ENCODE results near the gene ARHGAP42.
A peak's percentile ranks its signal among the peaks of the same experiment; 100 is the strongest.

The ARHGAP42 gene

GRCh38 chr11:100808904-100809491 is 121.9 kb downstream of the ARHGAP42 start:
- DNase-seq = no peak

DNA sequence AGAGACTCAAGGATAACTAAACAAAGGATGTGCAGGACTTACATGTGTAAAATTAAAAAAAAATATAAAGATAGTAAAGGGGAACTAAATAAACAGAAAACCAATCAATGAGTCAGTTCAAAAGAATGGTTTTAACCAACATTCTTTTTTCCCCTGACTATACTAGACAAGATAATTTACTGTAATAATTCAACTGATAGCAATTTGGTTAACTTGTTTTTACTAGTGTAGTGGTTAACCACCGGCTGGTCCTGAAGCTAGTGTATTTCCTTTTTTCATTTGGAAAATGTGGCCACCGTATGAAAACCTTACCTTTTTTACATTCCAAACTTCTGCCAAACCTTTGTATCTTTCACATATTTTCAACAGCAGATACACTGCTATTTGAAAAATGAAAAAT is 123.1 kb downstream of the ARHGAP42 start:
- DNase-seq = no peak

DNA sequence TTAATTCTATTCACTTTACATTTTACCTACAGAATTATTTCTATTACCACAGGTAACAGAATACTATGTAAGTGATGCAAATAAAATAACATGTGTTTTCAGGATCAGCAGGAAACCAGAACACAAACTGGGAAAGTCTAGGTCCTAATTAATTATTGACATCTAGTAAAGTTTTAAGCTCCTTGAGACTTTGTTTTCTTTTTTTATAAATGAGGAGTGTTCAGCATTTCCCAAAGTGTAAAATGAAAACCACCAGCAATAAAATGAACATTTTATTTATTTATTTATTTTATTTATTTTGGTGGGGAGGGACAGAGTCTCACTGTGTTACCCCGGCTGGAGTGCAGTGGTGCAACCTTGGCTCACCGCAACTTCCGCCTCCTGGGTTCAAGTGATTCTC is 123.6 kb downstream of the ARHGAP42 start:
- DNase-seq = no peak

DNA sequence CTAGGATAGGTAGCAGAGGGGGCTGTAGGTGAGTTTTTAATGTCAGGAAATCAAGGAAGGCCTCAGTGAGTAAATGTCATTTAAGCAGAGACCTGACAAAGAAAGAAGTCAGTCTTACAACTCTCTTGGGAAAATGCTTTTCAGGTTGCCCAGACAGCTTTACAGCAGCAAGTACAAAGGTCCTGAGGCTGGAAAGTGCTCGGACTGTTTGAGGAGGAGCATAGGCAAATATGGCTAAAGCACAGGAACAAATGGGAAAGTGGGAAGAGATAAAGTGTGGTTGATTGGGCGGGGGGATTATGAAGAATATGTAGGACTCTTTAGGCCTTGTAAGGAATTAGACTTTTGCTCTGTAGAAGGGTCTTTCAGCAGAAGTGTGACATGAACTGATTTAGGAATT is 125.4 kb downstream of the ARHGAP42 start:
- DNase-seq = no peak

DNA sequence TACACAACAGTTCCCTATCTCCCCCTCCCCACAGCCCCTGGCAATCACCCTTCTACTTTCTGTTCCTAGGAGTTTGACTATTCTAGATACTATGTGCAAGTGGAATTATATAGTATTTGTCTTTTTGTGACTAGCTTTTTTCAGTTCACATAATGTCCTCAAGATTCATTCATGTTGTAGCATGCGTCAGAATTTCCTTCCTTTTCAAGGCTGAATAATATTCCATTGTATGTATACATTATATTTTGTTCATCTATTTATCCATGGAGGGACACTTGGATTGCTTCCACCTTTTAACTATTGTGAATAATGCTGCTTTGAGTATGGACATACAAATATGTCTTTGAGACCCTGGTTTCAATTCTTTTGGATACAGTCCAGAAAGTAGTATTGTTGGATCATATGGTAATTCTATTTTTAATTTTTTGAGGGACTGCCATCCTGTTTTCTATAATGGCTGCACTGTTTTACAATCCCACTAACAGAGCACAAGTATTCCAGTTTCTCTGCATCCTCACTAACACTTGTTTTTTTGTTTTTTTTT is 128.8 kb downstream of the ARHGAP42 start:
- DNase-seq = no peak

GRCh38 chr11:100816823-100817222 is 129.7 kb downstream of the ARHGAP42 start:
- no peak for DNase-seq

DNA sequence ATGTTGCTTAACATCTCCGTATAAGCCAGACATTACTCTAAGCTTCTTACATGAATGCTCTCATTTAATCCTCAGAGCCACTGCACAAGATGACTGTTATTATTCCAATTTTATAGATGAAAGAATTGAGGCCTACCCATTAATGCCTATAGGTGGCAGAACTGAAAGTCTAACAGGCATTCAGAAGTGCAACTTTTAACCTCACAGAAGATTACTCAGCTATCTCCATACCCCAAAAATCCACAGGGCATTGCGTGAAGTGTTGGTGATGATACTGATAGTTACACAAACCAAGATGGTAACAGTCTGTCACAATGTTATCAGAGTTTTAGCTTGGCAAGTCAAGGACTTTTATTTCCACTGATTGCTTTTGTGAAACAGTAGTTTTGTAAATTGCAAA is 130.5 kb downstream of the ARHGAP42 start:
- DNase-seq = no peak

DNA sequence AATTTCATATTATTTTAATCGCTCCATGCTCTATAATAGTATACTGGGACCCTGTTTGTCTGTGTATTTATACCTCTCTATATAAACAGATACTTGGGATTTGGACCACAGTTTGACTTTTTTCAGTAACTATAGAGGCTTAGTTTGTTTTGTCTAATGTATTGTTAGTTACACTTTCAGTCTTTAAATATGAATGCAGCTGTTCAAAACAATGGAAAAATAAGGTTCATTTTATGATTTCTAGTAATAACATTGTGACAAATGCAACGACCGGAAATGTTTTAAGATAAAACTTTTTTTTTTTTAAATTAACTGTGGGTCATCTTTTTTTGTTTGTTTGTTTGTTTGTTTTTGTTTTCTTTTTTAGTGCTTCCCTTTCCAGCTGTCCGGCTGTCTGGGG is 133.5 kb downstream of the ARHGAP42 start:
- DNase-seq = no peak

DNA sequence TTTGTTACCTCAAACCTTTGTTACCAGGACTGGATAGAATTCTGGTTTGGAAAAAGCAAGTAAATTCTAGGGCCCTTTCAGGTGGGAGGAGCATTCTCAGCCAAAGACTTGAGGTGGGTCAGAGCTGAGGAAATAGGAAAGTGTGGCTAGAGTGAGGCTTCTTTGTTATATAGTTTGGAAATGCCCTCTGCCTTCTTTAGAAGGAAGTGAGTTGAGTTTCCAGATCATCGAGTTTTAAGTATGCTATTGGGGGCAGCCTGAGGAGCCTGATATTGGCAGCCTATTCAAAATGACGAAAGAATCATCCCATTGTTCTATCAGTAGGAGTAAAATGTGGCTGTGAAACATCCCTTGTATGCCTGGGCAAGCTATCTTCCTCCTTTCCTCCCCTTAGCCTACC is 134.1 kb downstream of the ARHGAP42 start:
- DNase-seq = no peak

DNA sequence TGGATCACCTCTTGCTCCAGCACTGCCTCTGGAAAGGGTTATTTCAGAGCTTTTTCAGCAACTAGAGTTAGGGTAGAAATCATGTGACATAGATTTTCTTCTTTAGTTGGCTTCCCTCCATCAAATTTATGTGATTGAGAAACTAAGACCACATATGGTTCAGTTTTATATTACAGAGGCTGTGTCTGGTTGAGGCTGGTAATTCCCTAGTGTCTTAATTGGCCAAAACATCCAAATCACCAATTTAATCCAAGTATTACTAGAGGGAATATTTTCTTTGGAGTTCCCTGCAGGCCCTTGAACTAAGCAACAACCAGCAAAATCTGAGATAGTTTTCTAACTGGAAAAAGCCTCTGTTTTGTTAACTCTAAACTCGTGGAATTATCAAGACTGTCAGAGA is 136.3 kb downstream of the ARHGAP42 start:
- no peak for DNase-seq

- DNase-seq = no peak
Observed at GRCh38 chr11:100824041-100824809, 137.1 kb downstream of the ARHGAP42 start.

DNA sequence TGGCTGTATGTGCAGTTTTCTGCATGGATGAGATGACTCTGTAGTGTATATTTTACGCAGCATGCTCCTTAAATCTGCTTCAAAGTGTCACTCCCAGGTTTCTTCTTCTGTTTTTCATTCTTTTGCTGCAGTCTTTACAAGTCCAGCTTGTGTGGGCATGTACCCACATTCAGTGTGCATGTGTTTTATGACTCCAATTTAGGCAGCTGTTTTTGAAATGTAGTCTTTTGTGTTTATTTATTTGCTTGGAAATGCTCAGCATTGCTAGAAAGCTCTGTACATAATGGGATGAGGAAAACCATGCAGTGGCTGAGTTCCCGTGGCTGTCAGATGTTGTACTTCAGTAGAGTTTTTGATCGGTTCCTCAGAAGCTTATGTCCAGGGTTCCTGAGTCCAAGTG is 138.5 kb downstream of the ARHGAP42 start:
- no peak for DNase-seq

DNA sequence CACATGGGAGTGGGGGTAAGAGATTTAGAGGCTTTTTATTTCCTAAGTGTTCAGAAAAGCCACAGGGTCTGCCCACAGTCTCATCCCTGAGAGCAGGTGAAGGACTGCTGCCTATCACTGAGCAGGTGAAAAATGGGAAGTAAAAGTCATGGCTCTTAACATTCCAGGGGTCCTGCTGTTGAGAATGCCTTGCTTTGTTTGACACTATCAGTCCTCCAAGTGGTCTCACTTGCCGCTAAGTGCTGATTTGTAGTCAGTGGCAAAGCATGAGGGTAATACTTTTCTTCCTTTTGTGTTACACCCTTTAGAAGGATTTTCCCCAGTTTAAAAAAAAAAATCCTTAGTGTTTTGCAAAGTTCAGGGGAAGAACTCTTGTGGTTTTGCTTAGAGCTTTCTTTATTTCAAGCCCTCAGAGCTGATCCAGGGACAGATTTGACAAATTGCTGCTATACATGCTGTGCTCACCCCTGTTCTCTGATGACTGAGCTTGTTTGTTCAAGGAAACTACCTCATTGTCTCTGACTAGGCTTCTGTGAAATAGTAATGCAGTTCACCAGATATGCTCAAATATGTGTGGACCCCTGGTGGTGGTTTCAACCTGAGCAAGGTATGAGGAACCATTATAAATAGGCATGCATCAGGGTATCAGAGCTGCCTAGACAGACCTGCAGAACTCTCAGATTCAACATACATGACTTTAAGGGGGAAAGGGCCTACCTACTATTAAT is 141.0 kb downstream of the ARHGAP42 start:
- DNase-seq = peak in 1 of 2 donors; percentile 4

DNA sequence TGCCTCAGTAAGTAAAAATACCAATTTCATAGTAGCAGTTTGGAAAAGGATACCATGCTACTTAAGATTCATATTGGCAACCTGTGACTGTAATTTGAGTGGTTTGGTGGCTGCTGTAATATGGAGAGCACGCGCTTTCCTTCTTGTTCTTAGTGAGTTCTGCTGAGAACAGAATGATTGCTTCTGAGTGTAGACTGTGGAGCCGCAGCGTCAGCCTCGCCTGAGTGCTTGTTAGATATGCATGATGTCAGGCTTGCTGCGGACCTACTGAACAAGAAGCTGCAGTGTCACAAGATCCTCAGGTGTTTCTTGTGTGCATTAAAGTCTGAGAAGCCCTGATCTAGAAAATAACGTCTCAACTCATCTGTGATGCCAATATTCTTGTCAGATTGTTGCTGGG is 143.2 kb downstream of the ARHGAP42 start:
- DNase-seq = no peak

GRCh38 chr11:100830978-100831732 is 144.1 kb downstream of the ARHGAP42 start:
- no peak for DNase-seq

GRCh38 chr11:100831929-100832494 is 144.9 kb downstream of the ARHGAP42 start:
- DNase-seq = no peak

GRCh38 chr11:100832829-100833228 is 145.7 kb downstream of the ARHGAP42 start:
- no peak for DNase-seq

- no peak for DNase-seq
Observed at GRCh38 chr11:100833276-100833675, 146.2 kb downstream of the ARHGAP42 start.

- no peak for DNase-seq
Observed at GRCh38 chr11:100835854-100836253, 148.8 kb downstream of the ARHGAP42 start.

DNA sequence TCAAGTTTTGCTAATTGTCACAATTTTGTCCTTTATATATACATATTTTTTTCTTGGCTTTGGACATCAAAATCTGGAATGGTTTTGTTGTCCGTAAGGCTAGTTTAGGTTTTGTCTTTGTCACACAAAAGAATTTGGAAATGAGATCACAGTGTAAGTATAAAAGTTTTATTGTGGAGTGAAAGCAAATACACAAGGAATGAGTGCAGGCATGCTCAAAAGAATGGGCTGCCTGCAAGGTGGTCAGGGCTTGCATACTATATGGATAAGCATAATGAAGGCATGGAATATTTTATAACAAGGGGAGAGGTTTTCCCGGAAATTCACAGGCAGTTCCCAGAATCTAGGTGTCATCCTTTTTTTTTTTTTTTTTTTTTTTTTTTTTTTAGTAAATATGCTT is 150.2 kb downstream of the ARHGAP42 start:
- DNase-seq = no peak

DNA sequence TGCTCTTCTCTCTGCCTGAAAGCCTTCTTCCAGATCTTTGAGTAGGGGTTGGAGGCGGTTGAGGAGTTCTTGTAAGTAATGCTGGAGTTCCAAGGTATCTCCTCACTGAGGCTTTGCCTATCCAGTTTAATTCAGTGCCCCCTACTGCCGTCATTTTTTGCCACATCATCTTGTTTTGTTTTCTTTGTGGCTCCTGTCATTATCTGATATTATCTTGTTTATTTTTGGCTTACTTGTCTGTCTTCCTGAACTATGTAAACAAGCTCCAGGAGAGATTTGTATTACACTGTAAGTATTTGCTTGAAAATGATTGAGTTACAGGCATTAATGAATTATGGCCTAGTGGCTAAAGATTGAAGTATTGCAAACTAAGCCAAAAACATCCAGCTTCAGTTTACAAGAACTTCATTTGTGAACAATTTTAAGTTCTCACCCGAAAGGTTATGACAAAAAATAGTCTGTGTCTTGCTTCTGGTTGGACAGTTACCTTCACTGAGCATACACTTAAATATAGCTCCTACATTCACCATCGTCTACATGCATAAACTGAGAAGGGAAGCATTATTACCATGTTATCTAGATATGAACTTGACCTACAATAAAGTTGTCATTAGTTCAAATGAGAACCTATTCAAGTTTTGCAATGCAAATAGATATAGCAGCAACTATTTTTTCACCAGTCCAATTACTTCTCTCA is 154.8 kb downstream of the ARHGAP42 start:
- DNase-seq = no peak

DNA sequence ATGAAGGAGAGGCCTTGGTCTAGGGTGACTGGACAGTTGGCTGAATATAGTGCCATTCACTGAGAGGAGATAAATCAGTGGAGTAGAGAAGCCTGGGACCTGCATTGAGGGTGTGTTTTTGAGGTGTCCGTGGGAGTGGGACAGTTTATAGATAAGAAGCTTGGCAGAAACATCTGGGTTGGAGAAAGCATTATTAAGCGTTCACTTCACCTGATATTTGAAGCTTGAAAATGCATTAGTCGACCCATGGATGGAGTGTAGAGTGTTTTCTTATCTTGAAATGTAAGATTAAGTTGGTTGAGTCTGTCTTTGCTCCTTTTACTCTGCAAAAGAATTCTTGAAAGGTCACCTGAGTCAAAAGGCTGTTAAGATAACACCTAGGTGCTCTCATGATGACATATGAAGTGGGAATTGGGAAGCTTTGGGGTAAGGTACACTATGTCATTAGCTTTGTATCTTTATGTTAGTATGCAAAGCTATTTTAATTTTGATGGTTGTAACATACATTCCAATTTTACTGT is 160.7 kb downstream of the ARHGAP42 start:
- DNase-seq = no peak
